HL-60 (cell line): Measurements from ENCODE around the gene PCCA.

Experiments used
- CTCF ChIP-seq: IDR thresholded peaks from one replicate; pipeline ENCODE4 v1.5.1; 2011; ENCODE audit warnings: low read length, control low read depth, inconsistent platforms; ENCODE audit not compliant: insufficient read depth
- POLR2AphosphoS5 ChIP-seq: IDR thresholded peaks from 2 replicates; pipeline ENCODE4 v1.6.1; 2012; ENCODE audit warnings: low read depth

- TF ChIP-seq CTCF (no peak), POLR2AphosphoS5 (no peak)
Measured at GRCh38 chr13:100173203-100173602, 84.3 kb downstream of the PCCA start.
